Naive thymus-derived CD4-positive, alpha-beta T cell (primary cell): ENCODE results near the gene NTF3. TPM values are rescaled to one million over a fixed set of nuclear protein-coding genes. Genes with fewer than 3 reads are reported as not detected.

Source experiments
- ATAC-seq: fragments of 150-1000 bp; cut with Tn5 transposase; 2 replicates; pipeline ENCODE4 v1.10.0; 2021; ENCODE audit warnings: mild to moderate bottlenecking, moderate library complexity
- CTCF ChIA-PET: fragments of 350-600 bp; sonication (Branson Sonifier 250); formaldehyde crosslinking; loops from one replicate; lab custom pipeline; 2021; ENCODE audit warnings: antibody characterized with exemption; lab: Charles Lee
- POLR2A ChIA-PET: fragments of 350-600 bp; sonication (Branson Sonifier 250); formaldehyde crosslinking; loops from one replicate; lab custom pipeline; 2021; ENCODE audit warnings: antibody characterized with exemption, inconsistent platforms; lab: Charles Lee
- DNase-seq, 9 donors: peaks; one replicate each; pipeline versions ENCODE4 v3.0.0 to v3.0.0-alpha.2; 2020 to 2022; ENCODE audit warnings: mixed read lengths in 1 of 9
- H3K27ac ChIP-seq: one replicate; pipeline ENCODE4 v1.7.0; 2013; ENCODE audit warnings: mild to moderate bottlenecking, low read depth, low read length, moderate library complexity
- H3K27me3 ChIP-seq, 2 donors: one replicate each; pipeline ENCODE4 v1.7.0; 2013; ENCODE audit warnings: low read length in 2 of 2, mild to moderate bottlenecking in 2 of 2, moderate library complexity in 2 of 2; ENCODE audit not compliant: control insufficient read depth in 2 of 2, insufficient read depth in 2 of 2
- H3K36me3 ChIP-seq, 3 experiments: 1 replicate in 2 of 3; 2 replicates in 1 of 3; pipeline ENCODE4 v1.7.0; 2013; ENCODE audit warnings: low read length in 3 of 3, mild to moderate bottlenecking in 3 of 3, moderate library complexity in 1 of 3; ENCODE audit not compliant: insufficient read depth in 3 of 3, control insufficient read depth in 2 of 3
- H3K4me1 ChIP-seq, 2 donors: one replicate each; pipeline ENCODE4 v1.7.0; 2013; ENCODE audit warnings: low read length in 2 of 2, mild to moderate bottlenecking in 2 of 2, moderate library complexity in 1 of 2; ENCODE audit not compliant: control insufficient read depth in 2 of 2, insufficient read depth in 2 of 2
- H3K4me3 ChIP-seq: 2 replicates; pipeline ENCODE4 v1.7.0; 2013; ENCODE audit warnings: mild to moderate bottlenecking, low read length
- H3K9me3 ChIP-seq, 3 experiments: 1 replicate in 2 of 3; 2 replicates in 1 of 3; pipeline ENCODE4 v1.7.0; 2013; ENCODE audit warnings: low read length in 3 of 3; ENCODE audit not compliant: control insufficient read depth in 2 of 3
- H3K27ac Mint-ChIP-seq, 9 donors: one replicate each; pipeline ENCODE4 v1.8.0; 2020 to 2022; ENCODE audit warnings: mixed read lengths in 9 of 9, mild to moderate bottlenecking in 8 of 9, moderate library complexity in 5 of 9, inconsistent platforms in 2 of 9
- H3K27me3 Mint-ChIP-seq, 5 donors: one replicate each; pipeline ENCODE4 v1.8.0; 2021 to 2022; ENCODE audit warnings: mixed read lengths in 5 of 5, mild to moderate bottlenecking in 1 of 5
- H3K36me3 Mint-ChIP-seq, 5 donors: one replicate each; pipeline ENCODE4 v1.8.0; 2020 to 2022; ENCODE audit warnings: mixed read lengths in 5 of 5, mild to moderate bottlenecking in 3 of 5, inconsistent platforms in 1 of 5
- H3K4me1 Mint-ChIP-seq, 7 donors: one replicate each; pipeline ENCODE4 v1.8.0; 2020 to 2022; ENCODE audit warnings: mixed read lengths in 7 of 7, mild to moderate bottlenecking in 3 of 7, inconsistent platforms in 1 of 7
- H3K4me3 Mint-ChIP-seq, 10 donors: one replicate each; pipeline ENCODE4 v1.8.0; 2020 to 2022; ENCODE audit warnings: mild to moderate bottlenecking in 10 of 10, mixed read lengths in 10 of 10, moderate library complexity in 6 of 10, inconsistent platforms in 2 of 10
- H3K9me3 Mint-ChIP-seq, 11 donors: one replicate each; pipeline ENCODE4 v1.8.0; 2020 to 2022; ENCODE audit warnings: mixed read lengths in 11 of 11, mild to moderate bottlenecking in 4 of 11, inconsistent platforms in 1 of 11, moderate library complexity in 1 of 11
- intact Hi-C, 2 donors: fragments of 100-400 bp; cut with micrococcal nuclease; formaldehyde crosslinking; loops; one replicate each; pipeline ENCODE4 v1.15.1; 2023
- polyA plus RNA-seq, 2 donors: library from polyadenylated mRNA; unstranded; fragments of 300-500 nt; fragmentation: Illumina TruSeq; gene quantifications; one replicate each; pipeline ENCODE4 v1.2.3, GENCODE V29; 2021
- total RNA-seq, 6 experiments: library from RNA in 5 of 6; stranded (reverse) in 5 of 6; gene quantifications; 1 replicate in 5 of 6; 2 replicates in 1 of 6; pipeline ENCODE4 v1.2.3 and lab custom pipeline; 2021 to 2026

Gene NTF3
- total and polyA plus RNA-seq, 7 experiments from 2014 or later, result not detected

GRCh38 chr12:5487076-5487475 is 55.2 kb downstream of the NTF3 start:
- Histone ChIP-seq H3K27me3 (no peaks in the 10 kb centered on the region), H3K27ac (no peak overlapping the region), H3K4me3 (no peak overlapping the region), H3K36me3 (no peaks in the 10 kb centered on the region), H3K9me3 (no peaks in the 10 kb centered on the region), H3K4me1 (no peaks in the 10 kb centered on the region)
- no peaks in the 10 kb centered on the region for H3K36me3 Mint-ChIP-seq
- peaks cover 0 to 1% (median 0%) of the 10 kb centered on the region in 11 donors for H3K9me3 Mint-ChIP-seq
- ChIA-PET POLR2A (no interaction called here), CTCF (no interaction called here)
- H3K27me3 Mint-ChIP-seq, result peaks cover 0 to 13% (median 6%) of the 10 kb centered on the region in 5 donors
- no peak overlapping the region for H3K4me3 Mint-ChIP-seq
- intact Hi-C loops, result no loop called here
- no peaks in the 10 kb centered on the region for H3K4me1 Mint-ChIP-seq
- DNase-seq (no peak), ATAC-seq (no peak)
- no peak overlapping the region for H3K27ac Mint-ChIP-seq

DNA sequence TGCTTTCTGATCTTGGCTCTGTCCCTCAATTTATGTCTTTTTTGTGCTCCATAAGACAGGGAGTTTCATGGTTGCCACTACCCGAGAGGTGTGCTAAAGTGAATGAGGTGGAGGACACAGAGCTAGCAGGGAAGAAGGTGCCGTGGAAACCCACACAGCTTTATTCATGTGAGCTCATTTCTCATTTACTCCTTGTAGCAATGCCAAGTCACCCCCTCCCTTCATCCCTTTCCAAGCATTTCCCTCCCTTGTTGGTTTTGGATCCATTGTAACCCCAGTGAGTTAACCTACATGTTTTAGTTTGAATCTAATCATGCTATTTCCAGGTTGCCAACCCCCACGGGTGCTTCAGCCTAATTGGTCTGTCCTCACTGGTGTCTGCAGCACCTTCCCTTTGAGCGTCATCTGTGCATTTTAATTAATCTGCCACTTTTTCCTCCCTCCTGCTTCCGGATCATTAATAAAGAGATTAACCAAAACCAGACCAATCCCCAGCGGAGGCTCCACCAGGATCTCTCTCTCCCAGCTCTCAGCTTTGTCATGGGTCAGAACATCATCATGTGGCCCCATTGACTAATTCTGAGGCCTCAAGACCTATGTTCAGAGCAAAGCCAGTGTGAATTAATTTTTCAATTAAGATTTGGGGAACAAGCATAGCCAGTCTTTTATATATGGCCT is 56.2 kb downstream of the NTF3 start:
- Mint-ChIP-seq H3K27me3 (peaks cover 0 to 13% (median 7%) of the 10 kb centered on the region in 5 donors), H3K4me1 (no peaks in the 10 kb centered on the region), H3K36me3 (no peaks in the 10 kb centered on the region), H3K27ac (no peak overlapping the region), H3K4me3 (no peak overlapping the region), H3K9me3 (peaks cover 0 to 1% (median 0%) of the 10 kb centered on the region in 11 donors)
- no peaks in the 10 kb centered on the region for H3K36me3 ChIP-seq
- no peaks in the 10 kb centered on the region for H3K9me3 ChIP-seq
- no peak overlapping the region for H3K4me3 ChIP-seq
- DNase-seq (no peak), ATAC-seq (no peak)
- POLR2A ChIA-PET, result no interaction called here
- intact Hi-C loops, result no loop called here
- no peak overlapping the region for H3K27ac ChIP-seq
- no peaks in the 10 kb centered on the region for H3K27me3 ChIP-seq
- CTCF ChIA-PET, result no interaction called here
- no peaks in the 10 kb centered on the region for H3K4me1 ChIP-seq

- Mint-ChIP-seq H3K9me3 (peaks cover 0 to 1% (median 0%) of the 10 kb centered on the region in 11 donors), H3K4me3 (no peak overlapping the region), H3K36me3 (no peaks in the 10 kb centered on the region), H3K27me3 (peaks cover 0 to 13% (median 7%) of the 10 kb centered on the region in 5 donors), H3K4me1 (no peaks in the 10 kb centered on the region), H3K27ac (no peak overlapping the region)
- Histone ChIP-seq H3K27me3 (no peaks in the 10 kb centered on the region), H3K9me3 (no peaks in the 10 kb centered on the region), H3K27ac (no peak overlapping the region), H3K36me3 (no peaks in the 10 kb centered on the region), H3K4me3 (no peak overlapping the region), H3K4me1 (no peaks in the 10 kb centered on the region)
- ChIA-PET POLR2A (no interaction called here), CTCF (no interaction called here)
- no peak for DNase-seq
- ATAC-seq, result no peak
- intact Hi-C loops, result no loop called here
Observed at GRCh38 chr12:5488626-5488955, 56.7 kb downstream of the NTF3 start.

GRCh38 chr12:5489017-5489416 is 57.1 kb downstream of the NTF3 start:
- H3K9me3 Mint-ChIP-seq, result peaks cover 0 to 1% (median 0%) of the 10 kb centered on the region in 11 donors
- intact Hi-C loops, result no loop called here
- ATAC-seq, result no peak
- Histone ChIP-seq H3K4me1 (no peaks in the 10 kb centered on the region), H3K36me3 (no peaks in the 10 kb centered on the region), H3K27me3 (no peaks in the 10 kb centered on the region), H3K4me3 (no peak overlapping the region), H3K9me3 (no peaks in the 10 kb centered on the region), H3K27ac (no peak overlapping the region)
- DNase-seq, result no peak
- H3K4me3 Mint-ChIP-seq, result no peak overlapping the region
- H3K36me3 Mint-ChIP-seq, result no peaks in the 10 kb centered on the region
- ChIA-PET POLR2A (no interaction called here), CTCF (no interaction called here)
- H3K27ac Mint-ChIP-seq, result no peak overlapping the region
- no peaks in the 10 kb centered on the region for H3K4me1 Mint-ChIP-seq
- peaks cover 0 to 13% (median 7%) of the 10 kb centered on the region in 5 donors for H3K27me3 Mint-ChIP-seq

DNA sequence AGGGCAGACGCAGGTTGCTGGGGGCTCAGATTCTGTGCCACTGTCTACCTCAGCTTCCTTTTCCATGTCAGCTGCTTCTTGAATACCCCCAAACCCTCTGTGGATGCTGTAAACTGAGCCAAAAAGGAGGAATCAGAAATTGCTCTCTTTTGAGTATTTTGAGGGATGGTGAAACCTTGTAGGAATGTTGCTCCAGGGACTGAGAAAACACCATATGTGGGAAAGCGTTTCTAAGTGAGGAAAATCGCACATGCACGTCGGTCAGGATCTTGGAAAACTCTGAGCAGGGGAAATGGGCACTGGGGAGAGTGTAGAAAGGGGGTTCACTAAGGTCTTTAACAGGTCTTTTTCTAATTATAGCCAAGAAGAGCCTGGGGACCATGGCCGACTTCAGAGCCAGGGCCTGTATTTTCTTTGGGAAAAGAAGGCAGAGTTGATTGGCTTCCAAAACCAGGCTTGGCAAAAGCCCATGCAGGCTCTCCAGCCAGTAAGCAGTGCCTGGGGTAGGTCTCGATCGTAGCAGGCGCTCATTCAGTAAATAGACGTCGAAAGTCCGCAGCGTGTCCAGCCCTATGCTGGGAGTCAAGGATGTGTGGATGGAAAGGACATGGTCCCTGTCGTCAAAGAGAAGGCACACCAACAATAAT is 58.0 kb downstream of the NTF3 start:
- no peaks in the 10 kb centered on the region for H3K4me1 Mint-ChIP-seq
- no peak for ATAC-seq

DNA sequence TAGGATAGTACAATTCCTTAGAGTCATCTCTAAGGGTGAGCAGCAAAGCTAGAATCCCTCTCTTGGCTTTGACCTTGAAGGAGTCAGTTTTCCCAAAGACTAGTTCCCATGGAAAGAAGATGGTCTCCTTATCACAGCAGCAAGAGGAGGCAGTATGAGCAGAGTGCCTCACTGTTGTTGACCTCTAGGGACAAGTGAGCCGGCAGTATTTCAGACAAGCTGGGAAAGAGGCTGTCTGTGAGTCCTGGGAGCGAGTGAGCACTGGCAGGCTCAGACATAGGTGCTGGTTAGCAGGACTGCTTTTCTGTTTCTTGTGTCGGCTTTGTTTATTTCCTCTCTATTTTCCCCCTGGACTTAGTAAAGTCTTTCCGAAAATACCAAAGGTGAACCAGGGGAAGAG is 60.7 kb downstream of the NTF3 start:
- Histone ChIP-seq H3K9me3 (no peaks in the 10 kb centered on the region), H3K4me3 (no peak overlapping the region), H3K27ac (no peak overlapping the region), H3K36me3 (no peaks in the 10 kb centered on the region), H3K4me1 (no peaks in the 10 kb centered on the region), H3K27me3 (no peaks in the 10 kb centered on the region)
- H3K27ac Mint-ChIP-seq, result no peak overlapping the region
- ChIA-PET POLR2A (no interaction called here), CTCF (no interaction called here)
- no peak for DNase-seq
- H3K36me3 Mint-ChIP-seq, result no peaks in the 10 kb centered on the region
- peaks cover 0 to 13% (median 7%) of the 10 kb centered on the region in 5 donors for H3K27me3 Mint-ChIP-seq
- H3K4me1 Mint-ChIP-seq, result no peaks in the 10 kb centered on the region
- H3K9me3 Mint-ChIP-seq, result no peaks in the 10 kb centered on the region
- no peak for ATAC-seq
- H3K4me3 Mint-ChIP-seq, result no peak overlapping the region
- intact Hi-C loops, result no loop called here

More for the DNA sequence above, 58.0 kb downstream of the NTF3 start:
- H3K36me3 ChIP-seq, result no peaks in the 10 kb centered on the region
- no peaks in the 10 kb centered on the region for H3K4me1 ChIP-seq
- no peaks in the 10 kb centered on the region for H3K27me3 ChIP-seq
- H3K27ac ChIP-seq, result no peak overlapping the region
- H3K9me3 ChIP-seq, result no peaks in the 10 kb centered on the region
- H3K4me3 ChIP-seq, result no peak overlapping the region
- ChIA-PET CTCF (no interaction called here), POLR2A (no interaction called here)
- Mint-ChIP-seq H3K27ac (no peak overlapping the region), H3K36me3 (no peaks in the 10 kb centered on the region), H3K4me3 (no peak overlapping the region), H3K27me3 (peaks cover 0 to 13% (median 7%) of the 10 kb centered on the region in 5 donors), H3K9me3 (peaks cover 0 to 1% (median 0%) of the 10 kb centered on the region in 11 donors)
- intact Hi-C loops, result no loop called here
- no peak for DNase-seq

GRCh38 chr12:5493018-5493417 is 61.1 kb downstream of the NTF3 start:
- ChIA-PET CTCF (no interaction called here), POLR2A (no interaction called here)
- Histone ChIP-seq H3K4me3 (no peak overlapping the region), H3K27ac (no peak overlapping the region), H3K9me3 (no peaks in the 10 kb centered on the region), H3K4me1 (no peaks in the 10 kb centered on the region), H3K36me3 (no peaks in the 10 kb centered on the region), H3K27me3 (no peaks in the 10 kb centered on the region)
- ATAC-seq, result no peak
- peaks cover 0 to 11% (median 7%) of the 10 kb centered on the region in 5 donors for H3K27me3 Mint-ChIP-seq
- H3K4me1 Mint-ChIP-seq, result no peaks in the 10 kb centered on the region
- H3K4me3 Mint-ChIP-seq, result no peak overlapping the region
- no peaks in the 10 kb centered on the region for H3K9me3 Mint-ChIP-seq
- no peak overlapping the region for H3K27ac Mint-ChIP-seq
- no peaks in the 10 kb centered on the region for H3K36me3 Mint-ChIP-seq
- no peak for DNase-seq
- intact Hi-C loops, result no loop called here
